Activated CD4-positive, alpha-beta T cell treated with anti-CD3 and anti-CD28 coated beads for 24 hours (primary cell): ENCODE measurements around the gene MGP.

ENCODE experiments used
- DNase-seq, 2 donors: peaks; one replicate each; pipeline ENCODE4 v3.0.0-alpha.2; 2020; ENCODE audit warnings: low read depth in 2 of 2

Gene MGP

GRCh38 chr12:14903386-14904098, 17.9 kb upstream of the MGP start:
- no peak for DNase-seq

GRCh38 chr12:14902465-14902864, 16.8 kb upstream of the MGP start:
- no peak for DNase-seq

DNA sequence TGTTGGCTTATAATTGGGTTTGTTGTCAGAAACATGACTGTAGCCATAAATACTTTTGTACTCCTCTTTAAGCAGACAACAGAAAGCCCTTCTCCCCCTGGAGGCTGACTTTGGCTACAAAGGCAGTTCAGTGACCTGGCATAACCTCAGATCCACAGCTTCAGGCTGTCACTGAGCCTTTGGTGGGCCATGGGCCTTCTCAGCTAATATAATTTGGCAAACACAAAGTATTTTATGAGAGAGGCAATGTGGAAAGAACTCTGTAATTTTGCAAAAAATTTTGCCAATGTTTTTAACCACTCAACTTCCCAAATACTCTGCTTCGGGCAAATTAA, 15.5 kb upstream of the MGP start:
- no peak for DNase-seq

GRCh38 chr12:14900521-14901227, 15.0 kb upstream of the MGP start:
- DNase-seq = no peak

GRCh38 chr12:14896521-14897169, 11.0 kb upstream of the MGP start:
- DNase-seq = no peak

DNA sequence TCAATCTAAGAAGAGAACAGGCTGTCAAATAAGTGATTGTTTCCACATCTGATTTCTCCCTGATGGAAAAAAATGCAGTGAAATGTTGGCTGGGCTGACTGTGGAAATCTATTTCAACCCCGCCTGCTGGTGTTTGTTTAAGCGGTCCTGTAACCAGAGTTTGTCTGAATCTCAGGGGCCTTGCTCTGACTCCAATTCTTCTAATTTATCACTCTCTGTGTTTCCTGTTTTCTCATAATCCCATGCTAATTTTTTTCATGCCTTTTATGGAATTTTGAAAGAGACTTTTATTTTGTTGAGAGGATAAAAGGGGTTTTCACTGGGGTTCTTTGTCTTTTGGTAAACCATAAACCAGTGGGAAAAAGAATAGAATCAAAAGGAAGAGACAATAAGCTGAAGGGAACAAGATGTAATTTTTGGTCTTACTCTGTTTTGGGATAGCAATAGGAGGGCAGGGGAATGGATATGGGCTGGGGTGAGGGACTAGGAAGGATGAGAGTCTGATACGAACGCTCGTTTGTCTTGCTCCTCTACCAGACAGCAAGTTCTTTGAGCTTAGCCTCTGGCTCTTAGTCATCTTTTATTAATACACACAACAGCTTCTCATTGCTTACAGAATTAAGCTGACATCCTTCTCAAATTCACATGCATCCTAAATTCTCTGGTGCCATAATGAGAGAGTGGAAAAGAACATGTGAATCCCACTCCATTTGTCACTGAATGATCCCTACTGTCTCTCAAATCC, 8.0 kb upstream of the MGP start:
- no peak for DNase-seq

DNA sequence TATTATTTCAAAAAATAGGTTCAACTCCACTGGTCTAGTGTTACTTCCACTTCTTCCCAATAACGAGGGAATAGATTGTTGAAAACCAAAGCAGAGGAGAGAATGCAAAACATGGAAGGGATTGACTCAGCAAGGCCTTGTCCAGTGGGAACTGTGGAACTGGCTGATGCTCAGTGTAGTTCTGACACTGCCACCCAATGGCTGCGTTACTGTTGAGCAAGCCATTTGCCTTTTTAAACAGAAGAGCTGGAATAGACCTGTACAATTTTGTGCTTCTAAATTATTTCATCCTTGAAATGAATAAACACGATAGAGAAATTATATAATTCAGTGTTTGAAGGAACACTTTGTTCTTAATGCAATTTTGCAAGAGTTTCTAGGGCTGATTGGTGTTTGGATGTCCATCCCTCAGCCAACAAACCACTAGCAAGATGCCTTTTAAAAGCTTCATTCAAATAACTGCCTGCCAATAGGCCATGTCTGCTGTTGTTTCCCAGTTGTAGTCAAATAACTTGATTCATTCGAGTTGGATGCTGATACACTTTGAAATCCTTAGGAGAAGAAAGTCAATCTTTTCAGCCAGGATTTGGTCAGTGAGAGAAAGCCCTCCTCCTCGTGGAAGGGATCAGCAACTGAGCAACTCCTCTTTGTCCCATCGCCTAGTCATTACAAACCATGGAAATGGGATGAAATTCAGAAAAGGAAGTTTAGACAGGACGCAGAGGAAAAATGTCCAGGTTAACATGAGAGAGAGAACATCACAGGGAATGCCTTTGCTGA, 7.3 kb upstream of the MGP start:
- no peak for DNase-seq

DNA sequence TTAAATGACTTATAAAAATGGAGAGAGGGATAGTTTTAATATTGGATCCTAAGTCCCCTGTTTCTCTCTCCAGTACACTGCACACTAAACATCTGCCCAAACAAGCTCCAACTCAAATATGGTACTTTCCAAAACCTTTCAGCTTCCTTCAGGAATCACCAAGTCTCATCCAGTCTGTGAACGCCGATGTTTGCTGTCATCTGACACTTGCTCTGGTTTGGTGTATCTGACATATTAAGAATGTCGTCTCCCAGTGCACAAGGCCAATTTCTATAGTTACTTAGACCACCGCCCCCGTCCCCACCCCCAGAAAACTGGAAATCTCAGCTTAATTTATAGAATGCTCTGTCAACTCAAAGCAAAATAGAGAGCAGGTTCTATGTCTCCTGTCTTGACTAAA, 5.0 kb upstream of the MGP start:
- DNase-seq = no peak

DNA sequence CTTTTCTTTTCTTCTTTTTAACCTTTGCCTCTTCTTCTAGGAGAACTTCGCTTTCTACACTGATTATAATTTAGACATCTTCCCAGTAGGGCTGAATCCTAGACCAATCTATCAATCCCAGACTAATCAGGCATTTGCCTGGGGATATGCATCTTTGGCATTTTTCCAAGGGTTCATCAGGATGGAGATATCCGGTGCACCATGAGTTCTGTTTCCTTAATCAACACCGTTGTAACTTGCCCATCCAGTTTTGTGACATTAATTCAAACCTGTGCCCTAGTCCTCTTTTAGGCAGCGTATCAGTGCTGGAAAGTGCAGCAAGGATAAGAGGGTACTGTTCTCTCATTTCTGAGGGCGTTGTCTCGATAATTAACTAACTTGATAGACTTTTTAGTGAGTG, 617 bp upstream of the MGP start:
- no peak for DNase-seq

DNA sequence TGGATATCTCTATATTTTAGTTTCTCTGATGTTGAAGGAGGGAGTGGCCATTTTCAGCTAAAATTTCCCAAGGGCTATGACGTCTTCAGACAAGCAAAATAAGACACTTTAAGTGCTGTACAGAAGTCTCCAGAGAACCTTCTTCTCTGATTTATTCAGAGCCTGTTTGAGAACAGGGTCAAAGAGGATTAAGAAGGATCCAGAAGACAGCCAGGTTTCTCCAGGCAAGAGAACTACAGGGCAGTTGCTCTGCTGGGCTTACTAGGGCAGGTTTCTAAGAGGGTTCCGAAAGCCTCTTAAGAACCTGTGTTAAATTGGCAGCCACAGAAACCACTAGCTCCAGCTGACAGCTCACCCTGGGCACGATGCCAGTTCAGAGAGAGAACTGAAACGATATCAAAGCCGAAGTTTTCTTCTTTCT, 1.2 kb downstream of the MGP start:
- DNase-seq = peak; percentile 51 to 52

DNA sequence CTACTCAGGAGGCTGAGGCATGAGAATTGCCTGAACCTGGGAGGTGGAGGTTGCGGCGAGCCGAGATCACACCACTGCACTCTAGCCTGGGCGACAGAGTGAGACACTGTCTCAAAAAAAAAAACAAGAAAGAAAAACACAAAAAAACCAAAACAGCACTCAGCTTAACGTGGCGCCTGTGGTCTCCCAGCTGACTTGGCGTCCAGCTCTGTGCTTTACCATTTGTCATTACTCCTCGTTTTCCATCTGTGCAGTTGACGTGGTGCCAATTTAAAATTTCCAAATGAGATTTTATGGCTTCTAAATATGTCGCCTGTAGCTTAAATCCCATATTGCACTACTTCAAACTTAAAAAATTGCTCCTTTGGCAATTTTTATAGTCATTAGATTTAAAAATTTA, 2.0 kb downstream of the MGP start:
- no peak for DNase-seq

DNA sequence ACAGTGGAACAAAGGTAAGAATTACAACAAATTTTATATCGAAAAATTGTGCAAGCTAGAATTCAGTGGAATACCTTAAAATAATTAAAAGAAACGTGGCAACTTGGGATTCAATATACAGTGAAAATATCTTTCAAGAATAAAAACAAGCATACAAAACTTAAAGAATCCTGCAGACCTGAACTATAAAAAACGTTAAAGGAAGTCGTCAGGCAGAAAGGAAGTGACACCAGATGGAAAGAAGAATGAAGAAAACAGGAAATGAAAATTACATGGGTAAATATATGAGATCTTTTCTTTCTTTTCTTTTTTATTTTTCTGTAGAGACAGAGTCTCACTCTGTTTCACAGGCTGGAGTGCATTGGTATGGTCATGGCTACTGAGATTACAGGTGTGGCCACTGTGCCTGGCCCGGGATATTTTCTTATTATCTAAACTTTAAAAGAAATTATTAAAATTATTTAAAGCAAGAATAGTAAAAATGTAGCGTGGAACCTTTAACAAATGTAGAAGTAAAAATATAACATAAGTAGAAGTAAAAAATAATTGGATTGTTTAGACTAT, 4.7 kb downstream of the MGP start:
- no peak for DNase-seq

DNA sequence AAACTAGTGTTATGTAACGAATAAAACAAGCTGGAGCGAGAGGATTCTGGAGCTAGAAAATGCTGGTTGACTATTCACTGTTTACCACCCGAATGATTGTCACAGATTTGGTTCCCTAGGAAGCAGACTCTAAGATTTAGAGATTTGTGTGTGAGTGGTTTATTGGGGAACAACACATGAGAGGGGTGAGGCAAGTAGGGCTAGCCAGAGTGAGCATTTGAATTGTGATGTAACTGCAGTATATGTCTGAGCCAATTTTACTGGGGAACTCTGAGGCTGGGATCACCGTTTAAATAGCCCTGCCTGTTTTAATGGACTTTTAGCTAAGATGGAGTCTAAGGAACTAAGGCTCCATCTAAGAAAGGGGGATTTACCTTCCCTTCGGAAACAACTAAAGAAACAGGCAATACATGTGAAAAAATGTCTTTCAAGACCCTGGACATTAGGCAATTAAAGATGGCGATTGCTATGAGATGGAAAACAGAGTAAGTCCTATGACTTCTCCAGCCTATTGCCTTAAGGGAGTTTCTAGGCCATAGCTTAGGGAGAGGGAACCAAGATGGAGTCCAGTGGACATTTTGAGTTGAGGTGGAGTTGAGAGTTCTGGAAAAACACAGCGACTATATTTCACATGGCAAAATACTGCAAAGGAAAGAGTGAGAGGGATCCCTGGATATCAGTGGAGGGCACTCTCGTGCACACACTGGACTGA, 6.3 kb downstream of the MGP start:
- DNase-seq = no peak

DNA sequence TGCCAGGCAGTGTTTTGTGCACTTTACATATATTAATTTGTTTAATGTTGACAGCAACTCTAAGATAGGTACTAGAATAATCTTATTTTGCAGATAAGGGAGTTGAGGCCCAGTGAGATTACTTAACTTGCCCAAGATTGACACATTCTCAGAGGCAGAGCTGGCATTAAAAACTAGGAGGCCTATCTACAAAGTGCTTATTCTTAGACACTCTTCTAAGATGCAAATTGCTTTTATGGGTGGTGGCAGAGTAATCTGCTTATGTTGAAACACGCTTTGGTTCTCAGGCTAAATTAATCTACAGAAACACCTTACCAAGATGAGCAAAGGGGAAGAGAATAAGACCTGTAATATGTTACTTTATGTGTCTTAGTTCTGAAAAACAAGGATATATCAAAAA, 7.2 kb downstream of the MGP start:
- no peak for DNase-seq

DNA sequence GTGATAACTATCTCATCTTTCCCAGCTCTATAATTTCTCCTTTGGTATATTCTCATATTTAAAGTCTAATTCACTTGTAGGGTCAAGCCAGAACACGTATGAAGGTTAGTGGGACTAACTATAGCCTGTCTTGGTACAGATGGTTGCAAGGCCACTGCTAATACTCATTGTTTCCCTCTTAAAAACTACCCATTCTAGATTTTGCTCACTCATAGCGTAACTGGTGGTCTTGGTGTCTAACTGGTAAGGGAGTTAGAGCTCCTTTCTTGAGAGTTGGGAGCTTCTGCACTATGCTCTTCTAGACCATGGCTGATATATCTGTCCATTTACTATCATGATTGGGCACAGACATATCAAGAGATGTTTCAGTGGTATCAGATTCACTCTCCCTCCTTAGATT, 8.8 kb downstream of the MGP start:
- no peak for DNase-seq

DNA sequence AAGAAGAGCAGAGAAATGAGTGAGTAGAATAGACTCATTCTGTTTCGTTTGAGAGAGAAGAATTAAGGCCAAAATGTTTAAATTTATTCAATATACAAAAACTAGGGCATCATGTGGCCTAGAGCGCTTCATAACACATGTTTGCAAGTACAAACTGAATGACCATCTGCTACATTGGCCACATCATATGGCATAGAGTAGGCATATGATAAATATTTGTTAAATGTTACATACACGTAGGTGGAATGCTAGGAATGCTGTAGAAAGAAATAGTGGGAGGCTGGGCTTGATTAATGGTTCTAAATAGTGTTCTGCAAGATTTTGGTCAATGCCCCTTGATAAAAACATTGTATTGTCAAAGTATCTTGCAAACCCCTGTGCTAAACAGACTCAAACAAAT, 10.8 kb downstream of the MGP start:
- DNase-seq = no peak

- no peak for DNase-seq
These were observed 12.0 kb downstream of the MGP start for GRCh38 chr12:14873440-14874185.

GRCh38 chr12:14871886-14872285, 13.8 kb downstream of the MGP start:
- no peak for DNase-seq

DNA sequence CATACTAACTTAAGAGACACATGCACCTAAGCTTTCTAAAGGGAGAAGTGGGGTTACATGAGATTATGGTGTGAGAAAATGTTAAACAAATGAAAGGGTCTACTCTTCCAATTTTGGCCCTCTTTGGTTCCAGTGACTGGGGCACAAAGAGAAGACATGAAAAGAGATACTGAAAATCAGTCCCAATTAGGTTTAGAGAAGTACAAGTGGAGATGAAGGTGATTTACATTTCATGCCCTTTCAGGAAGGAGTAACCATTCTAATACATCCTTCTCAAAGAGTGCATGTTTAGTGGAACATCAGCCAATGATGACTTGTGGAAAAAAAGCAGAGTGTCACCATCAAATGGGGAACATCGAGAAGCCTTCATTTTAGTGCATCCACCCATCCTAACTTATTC, 14.4 kb downstream of the MGP start:
- DNase-seq = no peak

- no peak for DNase-seq
These were observed 16.6 kb downstream of the MGP start for GRCh38 chr12:14868916-14869506.
